Left ventricle myocardium inferior (tissue), 1 donor: ENCODE data around the gene TCHHL1. TPM values are rescaled to one million over a fixed set of nuclear protein-coding genes. Genes with fewer than 3 reads are reported as not detected.
A peak's percentile ranks its signal among the peaks of the same experiment; 100 is the strongest.

ENCODE experiments used
- DNase-seq: peaks from one replicate; pipeline ENCODE4 v3.0.0-alpha.2; 2020
- H3K27ac ChIP-seq: fragments of 200-600 bp; replicated peaks from 2 replicates; pipeline ENCODE4 v1.8.0; 2021
- H3K27me3 ChIP-seq: fragments of 200-600 bp; 2 replicates; pipeline ENCODE4 v1.8.0; 2021; ENCODE audit warnings: low read depth
- H3K36me3 ChIP-seq: fragments of 200-600 bp; 2 replicates; pipeline ENCODE4 v1.8.0; 2021
- H3K4me1 ChIP-seq: fragments of 200-600 bp; 2 replicates; pipeline ENCODE4 v1.8.0; 2021
- H3K4me3 ChIP-seq: fragments of 200-600 bp; 2 replicates; pipeline ENCODE4 v1.8.0; 2021; ENCODE audit warnings: mild to moderate bottlenecking, moderate library complexity
- H3K9me3 ChIP-seq: fragments of 200-600 bp; replicated peaks from 2 replicates; pipeline ENCODE4 v1.8.0; 2021
- CTCF ChIP-seq: fragments of 200-600 bp; IDR thresholded peaks from 2 replicates; pipeline ENCODE4 v1.8.0; 2021; ENCODE audit warnings: antibody characterized with exemption, mild to moderate bottlenecking, borderline replicate concordance
- intact Hi-C: fragments of 100-400 bp; cut with micrococcal nuclease; formaldehyde crosslinking; loops from one replicate; pipeline ENCODE4 v1.11.0; 2022
- total RNA-seq: library from RNA; stranded (reverse); fragmentation: NEBNext Ultra II Directional; extraction: Animal tissue kit (Norgen Biotek cat#: 25700); gene quantifications from one replicate; pipeline ENCODE4 v1.2.1, GENCODE V29; 2021
- donor health status: DM: no; HTN: yes; CAD: no; lungs with severe emphysema.

TCHHL1 gene
- total RNA-seq, 1 donor from 2014 or later: not detected

DNA sequence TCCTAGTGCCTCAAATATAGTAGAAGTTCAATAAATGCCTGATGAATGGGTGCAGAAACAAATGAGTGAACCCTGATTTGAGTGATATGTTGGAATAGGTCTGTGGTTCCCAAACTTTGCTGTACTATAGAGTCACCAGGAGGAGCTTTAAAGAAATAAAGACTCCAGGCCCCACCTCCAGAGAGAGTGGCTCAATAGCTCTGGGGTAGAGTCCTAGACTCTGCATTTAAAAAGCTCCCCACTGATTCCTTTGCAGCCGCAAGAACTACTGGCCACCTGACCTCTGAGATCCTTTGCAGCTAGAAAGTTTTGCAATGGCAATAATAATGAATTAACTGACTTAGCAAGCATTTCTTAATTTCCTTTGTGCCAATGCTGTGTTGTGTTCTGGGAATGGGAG is 20.9 kb downstream of the TCHHL1 start:
- H3K4me1 ChIP-seq: no peaks in the 10 kb centered on the region
- peaks cover 70% of the 10 kb centered on the region for H3K27me3 ChIP-seq
- no peak overlapping the region for H3K27ac ChIP-seq
- no peak overlapping the region for H3K4me3 ChIP-seq
- DNase-seq: no peak
- no peak for TF ChIP-seq CTCF
- H3K9me3 ChIP-seq: no peaks in the 10 kb centered on the region
- intact Hi-C loops: no loop called here
- no peaks in the 10 kb centered on the region for H3K36me3 ChIP-seq

DNA sequence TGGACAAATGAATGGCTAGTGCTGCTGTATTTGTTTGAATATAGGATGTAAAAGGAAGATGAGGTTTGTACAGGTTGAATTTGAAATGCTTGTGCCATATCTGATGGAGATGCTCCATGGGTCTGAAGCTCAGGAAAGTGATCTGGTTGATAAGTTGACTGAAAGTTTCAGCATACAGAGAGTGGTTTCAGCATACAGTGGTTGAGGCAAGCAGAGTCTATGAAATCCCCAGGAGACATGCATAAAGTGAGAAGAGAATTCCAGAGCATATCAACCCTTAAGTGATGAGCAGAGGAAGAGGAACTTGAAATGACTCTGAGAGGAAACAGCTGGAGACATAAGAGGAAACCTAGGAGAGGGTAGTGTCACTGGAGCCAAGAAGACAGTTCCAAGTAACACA is 21.7 kb downstream of the TCHHL1 start:
- H3K4me3 ChIP-seq: no peak overlapping the region
- no peak for DNase-seq
- no peaks in the 10 kb centered on the region for H3K9me3 ChIP-seq
- H3K4me1 ChIP-seq: no peaks in the 10 kb centered on the region
- intact Hi-C loops: no loop called here
- no peaks in the 10 kb centered on the region for H3K36me3 ChIP-seq
- no peak overlapping the region for H3K27ac ChIP-seq
- TF ChIP-seq CTCF: no peak
- H3K27me3 ChIP-seq: peaks cover 62% of the 10 kb centered on the region

DNA sequence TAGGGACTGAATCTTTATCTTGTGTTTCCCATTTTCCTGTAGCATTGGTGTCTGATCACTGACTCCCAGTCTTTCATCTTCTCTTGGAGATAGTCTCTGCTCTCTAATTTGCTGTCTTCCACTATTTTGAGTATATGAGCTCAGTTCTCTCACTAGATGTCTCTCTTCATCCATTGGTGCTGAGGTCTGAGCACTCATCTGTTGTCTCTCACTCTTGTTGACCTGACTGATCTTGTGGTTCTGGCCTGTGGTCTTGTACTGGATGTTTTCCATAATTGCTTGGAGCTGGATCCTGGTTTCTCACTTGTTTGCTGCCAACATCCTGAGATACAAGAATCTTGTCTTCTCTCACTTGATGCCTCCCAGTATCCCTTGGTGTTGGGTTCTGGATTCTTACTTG is 26.9 kb downstream of the TCHHL1 start:
- Histone ChIP-seq H3K4me3 (no peak overlapping the region), H3K4me1 (no peaks in the 10 kb centered on the region), H3K36me3 (no peaks in the 10 kb centered on the region), H3K9me3 (no peaks in the 10 kb centered on the region), H3K27ac (no peak overlapping the region), H3K27me3 (peaks cover 65% of the 10 kb centered on the region)
- intact Hi-C loops: no loop called here
- no peak for DNase-seq
- no peak for TF ChIP-seq CTCF

- Histone ChIP-seq H3K4me1 (peaks cover 5% of the 10 kb centered on the region), H3K9me3 (no peaks in the 10 kb centered on the region), H3K27ac (no peak overlapping the region), H3K27me3 (peaks cover 56% of the 10 kb centered on the region), H3K4me3 (no peak overlapping the region), H3K36me3 (no peaks in the 10 kb centered on the region)
- intact Hi-C loops: loop anchor here (2.0 to 10.0 kb wide), 2 partner anchors 129 to 401 kb away; no protein-coding TSS in a partner anchor
- TF ChIP-seq CTCF: no peak
- DNase-seq: no peak
Observed at GRCh38 chr1:152053375-152053774, 35.5 kb downstream of the TCHHL1 start.

GRCh38 chr1:152052606-152053005 is 36.3 kb downstream of the TCHHL1 start:
- Histone ChIP-seq H3K27me3 (peaks cover 48% of the 10 kb centered on the region), H3K36me3 (no peaks in the 10 kb centered on the region), H3K27ac (no peak overlapping the region), H3K4me3 (no peak overlapping the region), H3K9me3 (no peaks in the 10 kb centered on the region), H3K4me1 (peaks cover 12% of the 10 kb centered on the region)
- peak; percentile 83 for DNase-seq
- peak; percentile 94 for TF ChIP-seq CTCF
- intact Hi-C loops: loop anchor here (2.0 to 10.0 kb wide), 2 partner anchors 130 to 402 kb away; no protein-coding TSS in a partner anchor
